GM11168 (cell line): Measurements from ENCODE around the gene CPT2.

Source experiments
- in situ Hi-C: fragments of 300-500 bp; cut with MboI; formaldehyde crosslinking; loops from one replicate; pipeline ENCODE4 v1.12.0; 2022; ENCODE audit warnings: low sequenced_read_pairs; ENCODE audit not compliant: unreplicated experiment

CPT2 gene

DNA sequence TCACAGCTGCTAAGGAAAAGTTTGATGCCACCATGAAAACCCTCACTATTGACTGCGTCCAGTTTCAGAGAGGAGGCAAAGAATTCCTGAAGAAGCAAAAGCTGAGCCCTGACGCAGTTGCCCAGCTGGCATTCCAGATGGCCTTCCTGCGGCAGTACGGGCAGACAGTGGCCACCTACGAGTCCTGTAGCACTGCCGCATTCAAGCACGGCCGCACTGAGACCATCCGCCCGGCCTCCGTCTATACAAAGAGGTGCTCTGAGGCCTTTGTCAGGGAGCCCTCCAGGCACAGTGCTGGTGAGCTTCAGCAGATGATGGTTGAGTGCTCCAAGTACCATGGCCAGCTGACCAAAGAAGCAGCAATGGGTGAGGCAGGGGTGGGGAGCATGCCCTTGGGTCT is 14.3 kb downstream of the CPT2 start:
- in situ Hi-C loops: no loop called here

DNA sequence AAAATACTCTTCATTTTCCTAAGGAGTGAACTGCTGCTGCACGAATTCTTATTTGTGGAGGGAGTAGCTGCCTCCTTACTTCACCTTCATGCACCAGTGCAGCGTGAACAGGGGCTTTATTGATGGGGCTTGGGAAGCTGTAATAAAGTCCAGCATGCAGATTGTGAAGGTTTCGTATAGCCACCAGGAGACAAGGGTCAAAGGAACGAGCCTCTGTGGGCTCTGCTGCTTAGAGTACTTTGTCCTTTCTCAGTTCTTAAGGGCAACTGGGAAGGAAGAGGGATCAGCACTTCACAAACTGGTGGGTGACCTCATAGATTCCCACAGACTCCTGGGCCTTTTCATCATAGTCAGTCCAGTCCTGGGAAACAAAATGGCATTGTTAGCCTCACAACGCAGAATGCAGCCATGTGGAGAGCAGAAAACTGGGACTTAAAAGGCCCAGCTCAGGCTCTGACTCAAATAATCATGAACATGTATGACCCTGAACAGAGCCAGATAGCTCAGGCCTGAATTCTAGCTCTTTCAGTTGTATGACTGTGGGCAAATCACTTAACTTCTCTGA is 17.8 kb downstream of the CPT2 start:
- in situ Hi-C loops: no loop called here

DNA sequence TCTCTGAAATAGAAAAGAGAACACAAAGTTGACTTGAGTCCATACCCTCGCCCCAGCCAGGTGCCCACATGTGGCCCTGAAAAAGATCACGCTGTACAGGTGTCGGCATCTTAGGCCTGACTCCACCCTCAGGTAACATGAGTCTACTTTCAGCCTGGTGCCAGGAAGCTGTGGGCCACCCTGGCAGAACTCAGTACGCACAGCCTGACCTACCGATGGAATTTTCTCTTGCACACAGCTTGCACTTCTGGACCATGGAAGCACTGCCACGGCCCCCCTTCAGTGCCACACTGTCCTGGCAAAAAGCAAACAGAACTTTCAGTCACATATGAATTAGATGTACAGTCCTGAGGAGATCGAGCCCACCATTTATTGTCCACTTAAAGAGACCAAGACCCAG is 21.6 kb downstream of the CPT2 start:
- in situ Hi-C loops: no loop called here

- in situ Hi-C loops: no loop called here
These were observed 23.1 kb downstream of the CPT2 start for GRCh38 chr1:53219711-53220110.

- in situ Hi-C loops: no loop called here
These were observed 23.7 kb downstream of the CPT2 start, which contains the start of gene CZIB for GRCh38 chr1:53220171-53220961. CZIB (minus strand) TSS chr1:53220634; CDS start chr1:53220575, 59 bp downstream.

GRCh38 chr1:53220962-53221286 is 24.3 kb downstream of the CPT2 start:
- in situ Hi-C loops: no loop called here

DNA sequence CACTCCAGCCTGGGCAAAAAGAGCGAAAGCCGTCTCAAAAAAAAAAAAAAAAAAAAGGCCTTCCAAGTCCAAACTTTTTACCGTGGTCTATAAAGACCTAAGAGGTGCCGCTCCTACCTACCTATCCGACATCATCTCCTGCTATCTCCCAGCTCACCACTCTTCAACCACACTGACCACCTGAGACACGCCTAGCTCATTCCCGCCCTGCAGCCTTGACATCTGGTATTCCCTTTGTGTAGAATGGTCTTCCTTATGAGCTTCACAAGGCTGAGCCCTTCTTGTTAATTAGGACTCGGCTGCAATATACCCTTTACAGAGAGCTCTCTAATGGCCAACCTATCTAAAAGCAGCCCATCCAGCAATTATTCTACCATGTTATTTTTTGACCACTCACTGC is 41.0 kb downstream of the CPT2 start:
- in situ Hi-C loops: loop anchor here (25.0 kb wide), 1 partner anchor 825 kb away; the partner anchor contains the start of genes ORC1 and PRPF38A

DNA sequence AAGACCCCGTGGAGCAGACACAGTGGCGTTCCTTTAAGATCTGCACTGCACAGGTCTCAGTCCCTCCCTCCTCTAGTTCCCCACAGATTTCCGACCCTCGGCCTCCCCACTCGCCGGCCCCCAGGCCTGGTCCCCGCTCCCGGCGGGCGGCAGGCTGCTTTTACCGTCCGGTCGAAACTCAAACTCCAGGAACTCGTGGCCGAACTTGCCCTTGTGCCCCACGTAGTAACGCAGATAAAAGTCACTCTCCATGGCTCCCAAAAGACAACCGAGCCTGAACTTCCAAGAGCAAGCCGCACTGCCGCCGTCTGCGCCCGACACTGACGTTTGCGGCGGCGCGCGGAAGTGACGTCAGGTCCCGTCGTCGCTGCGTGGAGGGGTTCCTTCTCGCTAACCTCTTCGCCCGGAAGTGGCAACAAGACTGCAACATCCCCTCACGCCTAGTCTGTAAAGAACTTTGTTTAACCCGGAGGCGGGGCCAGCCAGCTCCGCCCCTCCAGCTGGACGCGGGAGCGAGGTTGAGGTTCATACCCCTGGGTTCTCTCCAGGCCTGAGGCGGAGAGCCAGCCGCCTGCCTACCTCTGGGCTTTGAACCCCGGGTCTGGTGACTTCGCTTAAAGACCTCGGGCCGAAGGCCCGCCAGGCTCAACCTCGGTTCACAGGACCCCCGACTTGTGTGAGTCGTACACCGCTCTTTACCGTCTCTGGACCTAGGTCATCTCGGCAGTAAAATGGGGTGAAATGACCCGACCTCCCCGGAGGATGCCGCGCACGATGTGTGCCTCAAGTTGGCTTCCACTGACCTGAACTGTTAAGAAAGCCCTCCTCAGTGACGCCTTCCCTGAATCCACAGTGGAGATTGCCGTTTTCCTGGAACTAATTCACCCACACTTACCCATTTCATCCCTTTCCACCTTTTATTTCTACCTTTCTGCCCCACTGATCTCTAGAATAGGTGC is 41.9 kb downstream of the CPT2 start, which contains the start of gene MAGOH:
TSS of gene MAGOH (minus strand) at position 322 of the 959 bp plus-strand sequence. CDS start at position 252, 70 bp downstream.
- in situ Hi-C loops: loop anchor here (25.0 kb wide), 1 partner anchor 826 kb away; the partner anchor contains the start of genes ORC1 and PRPF38A

DNA sequence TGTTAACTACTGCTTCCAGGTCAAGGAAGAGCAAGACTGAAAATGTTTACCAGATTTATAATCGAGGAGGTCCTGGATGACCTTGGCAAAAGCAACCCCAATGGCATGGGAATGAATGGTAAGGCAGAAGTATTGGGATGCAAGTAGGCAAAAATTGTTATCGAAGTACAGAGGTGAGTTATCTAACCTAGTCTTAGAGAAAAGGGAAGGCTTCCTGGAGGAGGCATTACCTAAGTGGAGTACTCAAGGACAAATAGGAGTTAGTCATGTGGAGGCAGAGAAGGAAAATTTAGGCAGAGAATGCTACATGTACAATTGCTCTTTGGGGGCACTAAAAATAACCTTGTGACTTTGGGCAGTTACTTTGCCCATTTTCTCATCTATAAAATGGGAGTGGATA is 45.2 kb downstream of the CPT2 start:
- in situ Hi-C loops: loop anchor here (25.0 kb wide), 1 partner anchor 830 kb away; the partner anchor contains the start of genes ORC1 and PRPF38A

DNA sequence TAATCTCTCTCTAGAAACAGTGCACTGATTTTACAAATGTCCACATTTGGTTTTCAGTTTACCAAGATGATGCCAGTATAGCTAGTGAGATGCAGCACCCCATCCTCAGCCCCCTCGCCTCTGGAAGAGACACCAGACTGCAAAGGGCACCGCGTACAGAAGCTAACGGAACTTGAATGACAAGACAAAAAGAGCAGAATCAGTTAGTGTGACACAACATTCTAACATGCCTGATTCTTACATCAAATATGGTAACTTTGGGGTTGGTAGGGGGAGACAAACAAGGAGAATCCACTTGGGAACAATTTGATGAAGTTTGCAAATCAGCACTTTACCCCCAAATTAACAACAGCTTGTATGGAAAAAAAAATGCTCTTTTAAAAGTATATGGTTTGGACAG is 45.8 kb downstream of the CPT2 start:
- in situ Hi-C loops: loop anchor here (25.0 kb wide), 1 partner anchor 830 kb away; the partner anchor contains the start of genes ORC1 and PRPF38A

DNA sequence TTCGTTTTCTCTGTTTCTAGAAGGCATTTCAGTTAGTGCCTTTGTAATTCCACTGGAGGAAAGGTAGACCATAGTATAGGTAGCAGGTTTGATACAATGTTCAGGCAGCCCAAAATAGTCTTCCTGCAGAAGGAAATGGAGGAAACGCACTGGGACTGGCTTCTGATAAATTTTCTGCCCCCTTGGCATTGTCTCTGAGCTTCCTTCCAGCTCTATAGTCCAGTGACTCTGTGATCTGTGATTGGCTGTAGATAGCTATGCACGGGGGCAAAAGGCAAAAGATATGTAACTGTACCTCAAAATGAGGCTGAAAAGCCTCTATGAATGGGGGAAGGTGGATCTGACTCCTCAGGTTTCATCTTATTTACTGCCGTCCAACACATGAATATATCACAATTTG is 47.5 kb downstream of the CPT2 start:
- in situ Hi-C loops: loop anchor here (25.0 kb wide), 1 partner anchor 832 kb away; the partner anchor contains the start of genes ORC1 and PRPF38A

DNA sequence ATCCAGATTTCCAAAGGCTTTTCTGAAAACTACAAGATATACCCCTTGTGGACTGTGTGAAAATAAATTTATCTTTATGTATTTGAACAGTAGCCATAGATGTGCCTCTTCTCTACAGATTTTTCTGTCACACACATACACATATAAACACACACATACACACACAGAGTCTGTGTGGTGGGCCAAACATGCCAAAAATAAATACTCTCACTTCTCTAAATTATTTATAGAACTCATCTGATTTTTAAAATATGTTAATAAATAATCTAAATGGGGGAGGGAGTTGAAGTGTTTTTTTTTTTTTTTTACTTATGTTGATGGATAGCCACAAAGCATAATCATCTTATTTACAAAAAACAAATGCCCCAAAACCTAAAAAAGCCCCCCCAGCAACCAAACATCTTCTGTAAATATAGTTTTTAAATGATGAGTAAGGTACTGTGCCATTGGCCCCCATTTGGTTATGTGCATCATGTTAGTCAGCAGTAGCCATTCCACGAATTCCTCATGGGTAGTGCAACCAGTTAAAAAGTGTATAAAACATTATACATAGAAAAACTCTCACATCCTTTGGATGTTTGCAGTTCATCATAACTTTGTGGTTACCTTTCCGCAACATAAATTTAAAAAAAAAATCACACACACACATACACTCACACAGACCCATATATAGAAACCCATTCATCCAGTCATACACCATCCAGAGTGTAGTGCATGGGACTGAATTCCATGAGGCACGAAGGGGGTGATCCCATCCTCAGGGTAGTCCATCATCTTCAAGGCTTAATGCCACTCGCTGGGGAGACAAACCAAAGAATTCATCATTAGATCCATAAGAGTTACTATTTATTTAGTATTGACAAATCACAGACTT is 49.9 kb downstream of the CPT2 start:
- in situ Hi-C loops: loop anchor here (25.0 kb wide), 1 partner anchor 834 kb away; the partner anchor contains the start of genes ORC1 and PRPF38A

DNA sequence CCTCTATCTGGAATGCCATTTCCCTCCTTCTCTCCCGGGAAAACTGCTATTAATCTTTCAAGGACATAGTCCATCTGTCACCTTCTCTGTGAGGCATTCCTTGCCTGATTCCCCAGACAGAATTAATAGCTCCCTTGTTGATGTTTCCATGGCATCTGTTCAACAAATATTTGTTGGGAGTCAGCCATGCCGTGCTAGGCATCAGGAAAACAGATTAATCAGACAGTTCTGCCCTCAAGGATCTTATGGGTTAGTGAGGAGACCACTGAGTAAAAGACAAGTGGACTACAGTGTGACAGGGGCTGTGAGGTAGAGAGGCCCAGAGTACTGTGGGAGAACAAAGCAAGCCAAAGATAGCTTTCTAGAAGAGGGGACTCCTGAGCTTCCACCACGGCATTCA is 53.1 kb downstream of the CPT2 start:
- in situ Hi-C loops: loop anchor here (25.0 kb wide), 1 partner anchor 837 kb away; the partner anchor contains the start of genes ORC1 and PRPF38A

- in situ Hi-C loops: no loop called here
These were observed 53.7 kb downstream of the CPT2 start for GRCh38 chr1:53250325-53250724.

- in situ Hi-C loops: no loop called here
These were observed 57.5 kb downstream of the CPT2 start for GRCh38 chr1:53254011-53254640.

- in situ Hi-C loops: no loop called here
These were observed 58.4 kb downstream of the CPT2 start for GRCh38 chr1:53255031-53255430.

GRCh38 chr1:53256511-53257453 is 60.2 kb downstream of the CPT2 start:
- in situ Hi-C loops: no loop called here
